Measurements from ENCODE around the gene TSPAN9.
A peak's percentile ranks its signal among the peaks of the same experiment; 100 is the strongest.

The TSPAN9 gene

GRCh38 chr12:3101309-3102024, 24.3 kb downstream of the TSPAN9 start:
- DNase-seq (ENCODE audit: low spot score), result peak; percentile 31

GRCh38 chr12:3102771-3103410, 25.7 kb downstream of the TSPAN9 start:
- DNase-seq (ENCODE audit: low spot score), result no peak

DNA sequence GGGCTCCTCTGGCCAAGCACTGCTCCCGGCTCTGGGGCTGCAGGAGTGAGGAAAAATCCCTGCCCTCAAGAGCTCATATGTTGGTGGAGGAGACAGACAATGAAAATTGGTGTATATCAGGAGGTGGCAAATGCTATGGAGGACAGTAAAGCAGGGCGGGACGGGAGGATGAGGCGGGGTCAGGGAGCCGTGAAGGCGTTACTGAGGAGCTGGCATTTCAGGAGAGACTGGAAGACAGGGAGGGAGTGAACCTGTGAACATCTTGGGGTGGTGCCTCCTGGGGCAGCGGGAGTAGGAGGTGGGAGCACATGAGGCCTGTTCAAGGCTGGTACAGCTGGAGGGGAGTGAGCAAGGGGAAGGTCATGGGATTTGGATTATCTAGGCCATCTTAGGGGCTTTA, 26.6 kb downstream of the TSPAN9 start:
- DNase-seq (ENCODE audit: low spot score), result no peak

DNA sequence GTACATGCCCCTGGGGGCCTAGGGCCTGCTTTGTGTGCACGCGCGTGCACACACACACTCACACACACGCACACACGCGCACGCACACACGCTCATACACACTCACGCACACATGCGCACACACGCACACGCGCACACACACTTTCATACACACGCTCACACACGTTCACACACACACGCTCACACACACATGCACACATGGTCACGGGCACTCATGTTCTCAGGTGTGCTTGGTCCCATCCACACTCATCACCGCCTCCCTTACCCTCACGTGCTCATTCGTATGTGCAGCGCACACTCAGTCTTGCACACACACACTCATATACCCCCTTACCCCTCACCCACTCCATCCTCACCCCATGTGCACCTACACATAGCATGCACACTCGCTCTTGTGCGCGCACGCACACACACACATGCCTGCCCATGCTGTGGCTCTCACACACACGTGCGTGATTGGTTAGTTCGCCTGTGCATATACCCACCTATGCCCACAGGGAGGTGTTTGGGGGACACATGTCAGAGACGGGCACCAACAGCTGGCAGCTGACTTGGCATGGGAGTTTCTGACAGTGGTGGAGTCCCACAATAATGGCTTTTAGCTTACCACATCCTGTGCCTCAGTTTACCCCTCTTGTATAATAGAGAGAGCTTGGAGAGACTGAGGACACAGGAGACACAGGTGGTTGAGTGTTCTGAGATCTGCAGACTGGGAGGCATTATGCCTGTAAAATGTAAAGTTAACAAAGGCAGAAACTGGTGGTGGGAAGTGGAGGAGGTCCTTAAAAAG, 28.7 kb downstream of the TSPAN9 start:
- no peak for DNase-seq (ENCODE audit: low spot score)

GRCh38 chr12:3106579-3106978, 29.4 kb downstream of the TSPAN9 start:
- no peak for DNase-seq (ENCODE audit: low spot score)

GRCh38 chr12:3107071-3107583, 29.9 kb downstream of the TSPAN9 start:
- no peak for DNase-seq (ENCODE audit: low spot score)

DNA sequence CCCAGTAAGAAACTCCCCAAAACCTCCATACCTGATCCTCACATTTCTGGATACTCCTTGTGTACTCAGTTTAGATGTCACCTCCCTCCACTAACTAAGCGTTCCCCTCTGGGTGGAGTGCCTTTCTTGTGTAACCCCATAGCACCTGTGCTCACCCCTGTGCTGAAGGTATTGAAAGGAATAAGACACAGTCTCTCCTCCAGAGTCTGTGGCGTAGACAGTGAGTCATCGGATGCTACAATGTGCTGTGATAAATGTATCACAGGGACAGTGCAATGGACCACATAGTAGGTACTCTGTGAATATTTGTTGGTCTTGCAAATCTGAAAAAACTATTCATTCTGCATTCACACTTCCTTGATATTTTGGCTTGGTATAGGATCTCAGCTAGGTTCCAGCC, 30.8 kb downstream of the TSPAN9 start:
- no peak for DNase-seq (ENCODE audit: low spot score)

DNA sequence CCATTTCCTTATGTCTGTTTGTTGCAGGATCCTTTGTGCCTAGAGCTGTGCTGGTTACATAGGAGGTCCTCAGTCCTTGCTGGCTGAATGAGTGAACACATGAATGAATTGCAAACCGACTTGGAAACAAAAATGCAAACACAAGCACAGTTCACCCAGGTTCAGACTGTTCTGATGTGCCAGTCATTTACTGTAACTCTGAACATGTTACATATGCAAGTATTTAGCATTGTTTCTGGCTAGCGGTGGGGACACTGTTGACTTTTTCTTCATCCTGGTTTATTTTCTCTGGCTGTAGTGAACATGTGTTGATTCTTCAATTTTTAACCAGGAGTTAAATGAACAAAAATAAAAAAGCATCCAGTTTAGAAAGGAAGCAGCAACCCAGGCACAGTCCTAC, 33.4 kb downstream of the TSPAN9 start:
- no peak for DNase-seq (ENCODE audit: low spot score)

DNA sequence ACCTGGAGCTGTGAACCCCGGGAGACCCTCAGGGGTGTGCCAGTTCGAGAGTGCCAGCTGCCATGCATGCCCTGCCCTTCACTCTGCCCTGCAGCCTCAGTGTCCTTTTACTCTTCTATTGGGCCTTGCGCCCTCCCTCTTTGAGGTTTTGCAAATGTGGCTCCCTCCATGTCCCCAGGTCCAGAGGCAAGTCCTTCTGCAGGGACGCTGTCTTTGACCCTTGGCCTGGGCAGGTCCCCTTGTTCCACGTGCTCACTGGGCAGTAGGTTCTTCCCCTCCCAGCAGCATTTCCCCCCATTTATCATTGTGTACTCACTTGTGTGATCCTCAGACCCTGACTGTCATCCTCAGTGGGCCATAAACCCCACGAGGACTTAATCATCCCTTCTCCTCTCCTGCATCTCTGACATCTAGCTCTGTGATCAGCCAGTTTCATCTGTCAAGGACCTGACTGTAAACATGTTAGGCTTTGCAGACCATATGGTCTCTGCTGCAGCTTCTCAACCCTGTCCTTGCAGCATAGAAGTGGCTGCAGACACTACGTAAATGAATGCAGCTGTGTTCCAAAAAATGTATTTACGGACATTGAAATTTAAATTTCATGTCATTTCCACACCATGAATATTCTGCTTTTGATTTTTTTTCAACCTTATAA, 36.6 kb downstream of the TSPAN9 start:
- no peak for DNase-seq (ENCODE audit: low spot score)

DNA sequence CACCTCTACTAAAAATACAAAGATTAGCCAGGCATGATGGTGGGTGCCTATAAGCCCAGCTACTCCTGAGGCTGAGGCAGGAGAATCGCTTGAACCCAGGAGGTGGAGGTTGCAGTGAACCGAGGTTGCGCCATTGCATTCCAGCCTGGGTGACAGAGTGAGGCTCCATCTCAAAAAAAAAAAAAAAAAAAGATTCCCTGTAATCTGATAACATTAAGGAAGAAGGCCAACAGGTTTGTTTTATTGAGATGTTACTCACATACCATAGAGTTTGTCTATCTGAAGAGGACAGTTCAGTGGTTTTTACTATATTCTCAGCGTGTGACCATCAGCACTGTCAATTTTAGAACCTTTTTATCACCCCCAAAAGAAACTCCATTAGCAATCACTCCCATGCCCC, 37.5 kb downstream of the TSPAN9 start:
- no peak for DNase-seq (ENCODE audit: low spot score)

DNA sequence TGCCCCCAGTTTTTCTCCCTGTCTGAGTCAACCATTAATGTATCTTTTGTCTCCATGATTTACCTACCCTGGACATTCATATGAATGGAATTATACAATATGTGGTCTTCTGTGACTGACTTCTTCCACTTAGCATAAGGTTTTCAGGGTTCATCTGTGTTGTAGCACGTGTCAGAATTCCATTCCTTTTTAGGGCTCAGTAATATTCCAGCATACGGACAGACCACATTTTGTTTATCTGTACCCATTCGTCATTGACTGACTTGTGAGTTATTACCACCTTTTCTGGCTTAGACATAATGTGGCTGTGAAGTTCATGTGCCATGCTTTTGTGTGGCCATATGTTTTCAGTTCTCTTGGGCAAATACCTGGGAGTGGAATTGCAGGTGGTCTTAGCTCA, 37.9 kb downstream of the TSPAN9 start:
- DNase-seq (ENCODE audit: low spot score), result no peak

GRCh38 chr12:3116106-3116844, 39.1 kb downstream of the TSPAN9 start:
- DNase-seq (ENCODE audit: low spot score), result no peak

DNA sequence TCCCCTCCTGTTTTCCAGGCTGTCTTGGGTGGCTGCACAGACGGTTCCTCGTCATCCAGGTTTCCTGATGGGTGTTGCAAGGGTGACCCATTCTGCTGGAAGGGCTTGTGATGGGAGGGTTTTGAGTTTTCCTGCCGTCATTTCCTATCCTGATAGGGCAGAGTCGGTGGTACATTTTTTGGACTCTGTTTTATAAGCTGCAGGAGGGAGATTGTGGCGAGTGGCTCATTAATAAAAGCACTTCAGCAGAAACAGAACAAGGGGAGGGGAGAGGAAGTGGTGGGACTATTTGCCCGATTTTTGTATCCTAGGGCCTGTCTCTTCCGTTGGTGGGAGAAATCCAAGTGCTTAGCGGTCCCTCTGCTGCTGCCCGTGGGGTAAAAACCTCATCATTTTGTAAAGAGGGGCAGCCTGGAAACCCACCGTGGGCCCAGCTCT, 40.0 kb downstream of the TSPAN9 start:
- DNase-seq (ENCODE audit: low spot score), result no peak

- DNase-seq (ENCODE audit: low spot score), result peak; percentile 69
These were observed 40.4 kb downstream of the TSPAN9 start for GRCh38 chr12:3117591-3118015.

GRCh38 chr12:3119192-3119755, 42.1 kb downstream of the TSPAN9 start:
- no peak for DNase-seq (ENCODE audit: low spot score)

DNA sequence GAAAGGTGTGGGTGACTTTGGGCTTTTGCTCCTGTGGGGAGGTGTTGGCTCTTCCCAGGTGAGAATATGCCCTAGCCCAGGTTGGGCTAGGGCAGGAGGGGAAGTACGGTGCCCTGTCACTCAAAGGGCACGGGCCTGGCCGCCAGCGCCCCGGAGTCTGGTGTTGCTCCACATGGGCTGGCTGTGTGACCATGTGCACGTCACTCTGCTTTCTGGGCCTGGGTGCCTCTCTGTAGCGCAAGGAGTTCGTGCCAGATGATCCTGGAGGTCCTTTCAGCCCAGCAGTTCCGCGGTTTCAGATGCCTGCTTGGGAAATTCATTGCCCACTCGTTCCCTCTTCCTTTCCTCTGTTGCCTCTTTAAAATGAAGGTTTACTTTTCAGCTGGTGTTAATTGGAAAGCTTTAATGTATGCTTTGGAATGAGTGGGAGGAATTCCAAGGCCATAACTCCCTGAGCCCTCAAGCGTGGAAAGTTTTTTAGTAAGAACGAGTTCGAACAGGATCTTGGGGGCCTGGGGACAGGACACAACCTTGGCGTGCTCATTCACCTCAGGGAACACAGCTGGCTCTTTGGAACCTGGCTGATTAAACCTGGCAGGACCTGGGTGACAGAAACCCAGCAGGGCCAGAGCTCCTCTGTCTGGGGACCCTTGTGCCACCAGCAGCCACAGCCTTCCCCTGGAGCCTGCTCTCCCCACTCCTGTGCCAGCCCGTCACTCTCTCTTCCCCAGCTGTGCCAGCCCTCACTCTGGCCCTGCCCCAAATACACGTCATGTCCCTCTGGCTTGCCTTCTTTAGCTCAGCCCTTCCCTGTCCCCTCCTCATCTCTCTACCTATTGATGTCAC, 42.8 kb downstream of the TSPAN9 start:
- DNase-seq (ENCODE audit: low spot score), result peak; percentile 68

DNA sequence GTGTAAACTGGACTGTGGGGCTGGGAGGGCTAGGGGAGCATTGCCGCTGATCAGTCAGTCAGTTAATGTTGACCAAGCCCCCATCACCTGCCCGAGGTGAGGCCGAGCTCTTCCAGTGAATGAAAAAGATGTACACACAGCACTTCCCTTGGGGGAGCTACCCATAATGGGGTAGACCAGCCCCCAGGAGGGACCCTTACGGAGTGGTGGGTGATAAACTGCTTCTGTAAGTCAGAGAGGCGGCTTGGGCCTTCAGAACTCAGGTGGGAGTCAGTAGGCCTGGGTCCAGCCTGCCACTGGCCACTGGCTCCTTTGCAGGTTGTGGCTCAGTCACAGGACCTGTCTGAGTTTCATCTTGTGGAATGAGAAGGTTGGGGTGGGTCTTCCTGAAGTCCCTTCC, 43.5 kb downstream of the TSPAN9 start:
- no peak for DNase-seq (ENCODE audit: low spot score)

- DNase-seq (ENCODE audit: low spot score), result peak; percentile 85
These were observed 45.9 kb downstream of the TSPAN9 start for GRCh38 chr12:3122841-3123678.

DNA sequence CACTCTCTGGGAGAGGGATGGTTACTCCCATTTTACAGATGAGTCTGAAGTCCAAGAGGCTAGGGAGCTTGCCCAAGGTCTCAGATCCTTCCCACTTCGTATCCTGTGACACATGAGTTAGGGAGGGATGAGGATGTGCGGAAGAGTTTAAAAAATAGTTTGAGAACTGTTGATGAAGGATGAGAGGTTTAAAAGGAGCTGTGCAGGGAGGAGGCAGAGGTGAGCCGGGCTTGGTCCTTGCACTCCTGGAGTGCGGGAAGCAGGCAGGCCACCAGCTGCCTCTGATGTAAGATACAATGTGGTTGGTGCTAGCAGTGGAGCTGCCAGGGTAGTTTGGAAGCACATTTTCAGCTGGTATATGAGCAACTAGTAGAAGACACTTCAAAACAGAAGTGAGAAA, 46.5 kb downstream of the TSPAN9 start:
- no peak for DNase-seq (ENCODE audit: low spot score)
